LNCAP (cell line): ENCODE data around the gene TMEM87A.

Source experiments
- TF ChIP-seq, protein P1 (sequence below): fragments of 450-650 bp; IDR thresholded peaks from 2 replicates; pipeline ENCODE4 v1.5.1; 2017; ENCODE audit warnings: mild to moderate bottlenecking

Gene TMEM87A

GRCh38 chr15:42182328-42182886 lies 90.8 kb downstream of the TMEM87A start:
- TF ChIP-seq, protein P1, sequence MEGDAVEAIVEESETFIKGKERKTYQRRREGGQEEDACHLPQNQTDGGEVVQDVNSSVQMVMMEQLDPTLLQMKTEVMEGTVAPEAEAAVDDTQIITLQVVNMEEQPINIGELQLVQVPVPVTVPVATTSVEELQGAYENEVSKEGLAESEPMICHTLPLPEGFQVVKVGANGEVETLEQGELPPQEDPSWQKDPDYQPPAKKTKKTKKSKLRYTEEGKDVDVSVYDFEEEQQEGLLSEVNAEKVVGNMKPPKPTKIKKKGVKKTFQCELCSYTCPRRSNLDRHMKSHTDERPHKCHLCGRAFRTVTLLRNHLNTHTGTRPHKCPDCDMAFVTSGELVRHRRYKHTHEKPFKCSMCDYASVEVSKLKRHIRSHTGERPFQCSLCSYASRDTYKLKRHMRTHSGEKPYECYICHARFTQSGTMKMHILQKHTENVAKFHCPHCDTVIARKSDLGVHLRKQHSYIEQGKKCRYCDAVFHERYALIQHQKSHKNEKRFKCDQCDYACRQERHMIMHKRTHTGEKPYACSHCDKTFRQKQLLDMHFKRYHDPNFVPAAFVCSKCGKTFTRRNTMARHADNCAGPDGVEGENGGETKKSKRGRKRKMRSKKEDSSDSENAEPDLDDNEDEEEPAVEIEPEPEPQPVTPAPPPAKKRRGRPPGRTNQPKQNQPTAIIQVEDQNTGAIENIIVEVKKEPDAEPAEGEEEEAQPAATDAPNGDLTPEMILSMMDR: no peak

DNA sequence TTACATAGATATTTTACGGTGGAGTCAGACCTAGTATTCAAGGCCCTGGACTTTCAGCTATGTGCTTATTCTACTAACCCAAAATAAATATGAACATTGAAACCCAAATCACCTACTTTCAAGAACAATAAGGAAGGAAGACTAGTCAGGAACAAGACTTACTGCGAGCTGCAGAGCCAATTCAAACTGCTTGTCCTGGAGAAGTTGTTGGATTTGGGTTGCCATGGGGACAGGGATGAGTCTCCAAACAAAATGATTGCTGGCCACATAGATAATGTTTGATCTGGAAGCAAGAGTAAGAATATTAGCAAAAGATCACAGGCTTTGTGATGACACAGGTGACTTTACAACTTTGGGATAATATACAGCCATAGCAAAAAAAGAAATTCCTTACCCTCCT lies 95.2 kb downstream of the TMEM87A start:
- TF ChIP-seq, protein P1: no peak

DNA sequence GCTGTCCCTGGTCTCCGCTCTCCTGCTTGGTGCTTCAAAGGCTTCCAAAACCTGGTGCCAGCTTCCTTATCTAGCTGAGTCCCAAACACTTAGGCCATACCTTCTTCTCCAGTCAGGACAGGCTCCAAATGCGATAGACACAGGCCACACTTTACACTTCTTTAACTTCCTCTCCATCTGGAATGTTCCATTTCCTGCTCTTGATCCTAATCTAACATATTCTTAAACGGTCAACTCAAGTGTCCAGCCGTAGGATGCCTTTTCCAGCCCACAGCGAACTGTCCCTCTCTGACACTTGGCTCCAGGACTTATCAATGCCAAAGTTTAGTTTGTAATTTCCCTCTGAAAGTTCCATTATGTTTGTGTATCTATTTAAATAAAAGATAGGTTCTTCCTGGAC lies 97.6 kb downstream of the TMEM87A start:
- TF ChIP-seq, protein P1: no peak

DNA sequence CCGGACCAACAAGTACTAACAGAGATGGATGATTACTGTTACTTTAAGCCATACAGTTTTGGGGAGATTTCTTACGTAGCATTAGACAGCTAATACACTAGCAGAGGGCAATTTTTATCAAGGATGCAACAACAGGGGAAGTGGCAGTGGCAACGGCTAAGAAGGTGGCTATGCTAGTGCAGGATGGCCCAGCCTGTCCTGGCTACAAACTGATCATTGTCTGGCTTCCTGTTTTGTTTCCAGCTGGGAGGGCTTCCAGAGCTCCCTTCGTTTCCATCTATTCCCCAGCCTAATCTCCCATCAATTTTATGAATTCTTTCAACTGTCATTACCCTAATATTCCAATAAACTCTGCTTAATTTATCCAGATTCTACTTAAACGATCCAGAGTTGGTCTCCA lies 100.8 kb downstream of the TMEM87A start:
- TF ChIP-seq, protein P1: no peak

- TF ChIP-seq, protein P1: no peak
Measured at GRCh38 chr15:42171795-42172194, 101.4 kb downstream of the TMEM87A start.

DNA sequence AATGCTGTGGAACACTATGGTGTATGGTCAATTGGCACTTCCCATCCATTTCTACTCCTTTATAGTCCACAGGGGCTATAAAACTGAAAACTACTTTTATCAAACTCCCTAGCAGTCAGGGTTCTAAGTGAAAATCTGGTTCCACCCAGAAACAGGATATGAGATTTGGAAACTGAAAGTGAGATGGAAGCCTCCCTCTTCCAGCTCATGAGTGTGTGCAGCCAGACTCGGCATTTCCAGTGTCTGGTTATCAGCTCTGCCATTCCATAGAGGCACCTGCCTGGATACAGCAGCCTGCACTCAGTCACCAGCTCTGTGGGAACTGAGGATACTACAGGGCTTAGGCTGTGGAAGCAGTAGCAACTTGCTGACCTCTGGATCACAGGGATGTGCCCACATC lies 102.1 kb downstream of the TMEM87A start:
- TF ChIP-seq, protein P1: no peak

DNA sequence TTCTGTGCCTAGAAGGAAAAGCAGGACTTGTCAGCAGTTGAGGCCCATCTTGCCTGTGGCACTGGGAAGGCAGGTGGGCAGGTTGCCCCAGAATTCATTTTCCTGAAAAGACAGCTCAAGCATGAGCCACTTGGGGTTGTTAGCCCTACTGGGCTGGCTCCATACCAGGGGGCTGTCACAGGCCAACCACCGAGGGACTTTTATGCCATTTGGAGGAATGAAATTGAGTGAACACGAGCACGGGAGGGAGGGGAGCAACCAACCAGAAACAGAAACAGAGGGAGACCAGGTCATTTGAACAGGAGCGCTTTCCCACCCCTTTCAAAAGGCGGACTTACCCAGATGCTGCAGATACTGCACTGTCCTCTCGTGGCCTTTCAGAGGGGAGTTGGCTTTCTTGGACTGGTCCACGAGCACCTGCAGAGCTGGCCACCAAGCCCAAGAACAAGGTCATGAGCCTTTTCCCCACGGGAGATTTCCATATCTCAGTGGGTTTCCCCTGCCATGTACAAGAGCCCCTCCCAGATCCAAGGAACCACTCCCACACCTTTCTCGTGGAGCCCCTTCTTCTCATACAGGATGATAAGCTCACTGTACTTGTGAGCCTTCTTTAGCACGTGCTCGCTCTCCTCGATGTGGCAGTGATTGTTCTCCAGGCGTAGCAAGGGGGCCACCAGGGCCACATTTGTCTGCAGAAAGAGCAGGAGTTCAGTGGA lies 106.8 kb downstream of the TMEM87A start:
- TF ChIP-seq, protein P1: no peak
